Activated gamma-delta T cell treated with Interleukin-2 at 50 U/mL for 16 hours (primary cell): ENCODE results near the gene ARHGAP31.
A peak's percentile ranks its signal among the peaks of the same experiment; 100 is the strongest.
"Not testable (repeated sequence)": the region's sequence is repeated elsewhere in the genome, so short reads cannot be mapped to it uniquely, and the experiment has no call there.

Experiments used
- DNase-seq: peaks from one replicate; pipeline ENCODE4 v3.0.0-alpha.2; 2020

Gene ARHGAP31, protein sequence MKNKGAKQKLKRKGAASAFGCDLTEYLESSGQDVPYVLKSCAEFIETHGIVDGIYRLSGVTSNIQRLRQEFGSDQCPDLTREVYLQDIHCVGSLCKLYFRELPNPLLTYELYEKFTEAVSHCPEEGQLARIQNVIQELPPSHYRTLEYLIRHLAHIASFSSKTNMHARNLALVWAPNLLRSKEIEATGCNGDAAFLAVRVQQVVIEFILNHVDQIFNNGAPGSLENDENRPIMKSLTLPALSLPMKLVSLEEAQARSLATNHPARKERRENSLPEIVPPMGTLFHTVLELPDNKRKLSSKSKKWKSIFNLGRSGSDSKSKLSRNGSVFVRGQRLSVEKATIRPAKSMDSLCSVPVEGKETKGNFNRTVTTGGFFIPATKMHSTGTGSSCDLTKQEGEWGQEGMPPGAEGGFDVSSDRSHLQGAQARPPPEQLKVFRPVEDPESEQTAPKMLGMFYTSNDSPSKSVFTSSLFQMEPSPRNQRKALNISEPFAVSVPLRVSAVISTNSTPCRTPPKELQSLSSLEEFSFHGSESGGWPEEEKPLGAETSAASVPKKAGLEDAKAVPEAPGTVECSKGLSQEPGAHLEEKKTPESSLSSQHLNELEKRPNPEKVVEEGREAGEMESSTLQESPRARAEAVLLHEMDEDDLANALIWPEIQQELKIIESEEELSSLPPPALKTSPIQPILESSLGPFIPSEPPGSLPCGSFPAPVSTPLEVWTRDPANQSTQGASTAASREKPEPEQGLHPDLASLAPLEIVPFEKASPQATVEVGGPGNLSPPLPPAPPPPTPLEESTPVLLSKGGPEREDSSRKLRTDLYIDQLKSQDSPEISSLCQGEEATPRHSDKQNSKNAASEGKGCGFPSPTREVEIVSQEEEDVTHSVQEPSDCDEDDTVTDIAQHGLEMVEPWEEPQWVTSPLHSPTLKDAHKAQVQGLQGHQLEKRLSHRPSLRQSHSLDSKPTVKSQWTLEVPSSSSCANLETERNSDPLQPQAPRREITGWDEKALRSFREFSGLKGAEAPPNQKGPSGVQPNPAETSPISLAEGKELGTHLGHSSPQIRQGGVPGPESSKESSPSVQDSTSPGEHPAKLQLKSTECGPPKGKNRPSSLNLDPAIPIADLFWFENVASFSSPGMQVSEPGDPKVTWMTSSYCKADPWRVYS (N-terminal part only)

GRCh38 chr3:119293871-119294695 lies at the start of gene ARHGAP31:
TSS of gene ARHGAP31 (plus strand) at chr3:119294383. CDS start at chr3:119294905, 522 bp downstream.
- DNase-seq, result peak; percentile 81

DNA sequence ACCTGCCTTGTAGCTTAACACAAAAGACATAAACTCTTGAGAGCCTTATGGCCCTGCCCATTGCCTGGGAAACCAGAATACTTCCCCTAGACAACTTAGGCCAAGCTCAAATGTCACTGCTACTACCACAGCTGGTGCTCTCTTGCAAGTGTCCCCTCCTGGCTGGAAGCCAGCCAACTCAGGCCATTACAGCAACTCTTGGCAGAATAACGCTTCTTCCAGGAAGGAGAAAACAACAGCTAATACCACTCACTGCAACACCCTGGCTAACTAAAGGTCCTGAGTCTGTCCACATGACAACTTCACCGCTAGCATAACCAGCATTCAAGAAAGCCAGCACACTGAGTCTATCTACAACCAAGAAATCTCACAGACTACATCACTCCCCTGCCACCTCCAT lies 48.4 kb upstream of the ARHGAP31 start:
- DNase-seq, result no peak

GRCh38 chr3:119255214-119255613 lies 39.0 kb upstream of the ARHGAP31 start:
- DNase-seq, result no peak

- DNase-seq, result no peak
These were observed 37.1 kb upstream of the ARHGAP31 start for GRCh38 chr3:119257111-119257510.

- no peak for DNase-seq
These were observed 36.4 kb upstream of the ARHGAP31 start for GRCh38 chr3:119257654-119258410.

DNA sequence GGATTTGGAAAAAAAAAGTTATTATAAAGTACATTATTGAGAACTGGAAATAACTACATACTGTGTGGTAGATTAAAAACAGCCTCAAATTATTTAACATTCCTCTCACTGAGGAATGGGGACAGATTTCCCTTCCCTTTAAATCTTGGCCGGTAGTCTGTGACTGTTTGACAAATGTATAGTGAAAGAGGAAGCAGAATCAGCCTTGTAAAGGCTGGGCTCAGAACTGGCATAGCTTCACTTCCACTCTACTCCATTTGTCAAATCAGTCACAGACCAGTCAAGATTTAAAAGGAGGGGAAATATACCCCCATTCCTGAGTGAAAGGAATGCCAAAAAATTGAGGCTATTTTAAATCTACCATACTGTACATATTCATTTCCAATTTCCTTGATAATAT lies 35.3 kb upstream of the ARHGAP31 start:
- no peak for DNase-seq

GRCh38 chr3:119259821-119260220 lies 34.4 kb upstream of the ARHGAP31 start:
- DNase-seq, result no peak

GRCh38 chr3:119261055-119261454 lies 33.1 kb upstream of the ARHGAP31 start:
- no peak for DNase-seq

DNA sequence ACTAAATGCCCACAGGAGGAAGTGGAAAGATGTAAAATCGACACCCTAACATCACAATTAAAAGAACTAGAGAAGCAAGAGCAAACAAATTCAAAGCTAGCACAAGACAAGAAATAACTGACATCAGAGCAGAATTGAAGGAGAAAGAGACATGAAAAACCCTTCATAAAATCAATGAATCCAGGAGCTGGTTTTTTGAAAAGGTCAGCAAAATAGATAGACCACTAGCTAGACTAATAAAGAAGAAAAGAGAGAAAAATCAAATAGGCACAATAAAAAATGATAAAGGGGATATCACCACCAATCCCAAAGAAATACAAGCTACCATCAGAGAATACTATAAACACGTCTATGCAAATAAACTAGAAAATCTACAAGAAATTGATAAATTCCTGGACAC lies 24.0 kb upstream of the ARHGAP31 start:
- DNase-seq, result not testable (repeated sequence)

- DNase-seq, result no peak
These were observed 17.5 kb upstream of the ARHGAP31 start for GRCh38 chr3:119276680-119277079.

GRCh38 chr3:119279101-119279554 lies 15.1 kb upstream of the ARHGAP31 start:
- no peak for DNase-seq

DNA sequence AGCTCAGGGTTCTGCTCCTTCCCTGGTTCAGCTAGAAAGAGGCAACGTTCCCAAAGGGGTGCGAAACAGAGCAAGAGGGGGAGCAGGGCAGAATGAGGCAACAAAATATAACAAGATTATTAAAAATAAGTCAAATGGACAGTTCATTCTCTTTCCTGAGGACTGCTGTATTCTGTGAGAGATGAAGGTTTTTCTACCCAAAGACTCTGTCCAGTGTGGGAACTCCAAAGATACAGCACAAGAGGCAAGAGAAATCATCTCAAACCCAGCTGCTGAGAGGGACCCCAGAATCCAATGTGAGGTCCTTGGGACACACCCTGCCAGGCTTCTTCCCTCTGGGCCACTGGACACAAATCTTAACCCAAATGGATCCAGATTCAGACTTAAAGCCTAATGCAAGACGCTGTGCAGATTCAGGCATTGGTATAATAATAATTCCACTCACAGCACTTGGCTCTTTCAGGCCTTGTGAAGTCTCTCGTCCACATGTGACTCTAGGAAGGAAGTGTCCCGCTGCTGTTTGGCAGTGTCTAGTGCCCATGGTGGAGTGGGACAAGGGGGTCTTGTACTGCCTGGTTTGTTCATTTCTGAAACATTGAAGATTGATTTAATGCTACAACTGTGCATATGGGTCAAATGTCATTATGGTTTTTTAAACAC lies 14.5 kb upstream of the ARHGAP31 start:
- no peak for DNase-seq

GRCh38 chr3:119288669-119289403 lies 5.3 kb upstream of the ARHGAP31 start:
- no peak for DNase-seq

DNA sequence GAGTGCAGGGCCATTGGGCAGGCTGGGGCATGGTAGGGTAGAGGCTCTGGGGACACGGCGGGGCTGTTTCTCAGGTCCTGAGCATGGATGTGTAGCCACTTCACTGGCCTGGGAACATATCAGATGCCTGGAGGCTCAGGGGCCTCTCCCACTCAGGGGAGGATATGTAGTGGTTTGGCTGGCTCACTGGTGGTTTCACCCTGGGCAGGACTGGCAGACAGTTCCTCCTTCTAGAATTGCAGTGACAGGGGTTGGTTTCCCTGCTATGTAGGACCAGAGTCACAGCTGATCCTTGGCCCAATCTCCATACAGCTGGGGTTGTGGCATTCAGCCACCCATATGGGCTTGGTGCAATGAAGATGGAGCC lies 4.8 kb upstream of the ARHGAP31 start:
- no peak for DNase-seq

DNA sequence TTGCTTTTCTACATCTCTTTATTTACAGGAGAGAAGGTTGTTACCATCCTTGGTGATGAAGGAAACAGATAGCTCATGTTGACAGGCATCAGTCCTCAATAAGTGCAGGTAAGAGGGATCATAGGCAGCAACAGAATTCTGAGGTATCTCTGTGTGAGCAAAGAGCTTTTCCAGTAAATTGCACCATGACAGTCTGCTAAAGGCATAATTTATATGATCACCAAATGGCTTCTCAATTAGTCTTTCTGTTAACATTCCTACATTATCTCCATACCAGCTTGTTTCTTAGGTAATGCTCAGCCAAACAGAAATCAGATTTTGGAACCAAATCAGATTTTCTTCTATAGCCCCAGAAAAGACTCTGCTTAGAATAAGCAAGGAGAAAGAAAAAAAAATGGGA lies 3.6 kb upstream of the ARHGAP31 start:
- DNase-seq, result no peak

DNA sequence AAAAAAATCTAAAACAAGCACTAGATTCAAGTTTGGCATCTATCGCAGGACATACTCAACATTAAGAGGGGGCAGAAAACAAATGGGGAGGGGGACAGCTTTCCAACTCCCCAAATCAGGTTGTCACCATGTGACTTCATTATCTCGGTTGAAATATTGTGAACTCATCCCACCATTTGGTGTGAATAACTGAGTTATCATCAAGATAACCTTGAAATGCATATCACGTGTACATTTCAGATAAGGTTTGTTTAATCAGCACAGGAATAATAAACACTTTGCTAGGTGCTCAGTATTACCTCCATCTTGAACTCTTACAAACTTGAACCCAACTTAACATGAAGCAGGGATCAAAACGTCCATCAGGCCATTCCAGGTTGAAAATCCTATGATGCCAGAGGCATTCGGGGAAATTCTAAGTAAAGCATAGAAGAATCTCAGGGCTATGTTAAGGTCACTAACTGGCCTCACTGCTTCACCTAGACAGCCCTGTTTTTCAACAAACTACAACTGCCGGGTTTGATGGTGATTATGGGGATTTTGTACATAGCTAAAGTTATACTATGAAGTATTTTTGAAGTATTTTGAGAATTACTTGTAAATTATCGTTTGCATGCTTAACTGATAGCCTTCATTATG lies 3.0 kb upstream of the ARHGAP31 start:
- DNase-seq, result no peak

- no peak for DNase-seq
These were observed 1.5 kb upstream of the ARHGAP31 start for GRCh38 chr3:119292666-119293065.

- no peak for DNase-seq
These were observed 895 bp upstream of the ARHGAP31 start for GRCh38 chr3:119293105-119293870.
